B cell (primary cell): ENCODE results near the gene GSTM5.

Experiments used
- CTCF ChIP-seq: fragments of 200-600 bp; IDR thresholded peaks from one replicate; pipeline ENCODE4 v1.8.0; 2022; ENCODE audit warnings: antibody characterized with exemption, mild to moderate bottlenecking
- EZH2 ChIP-seq: IDR thresholded peaks from 2 replicates; pipeline ENCODE4 v1.6.1; 2012; ENCODE audit warnings: borderline replicate concordance, low read depth, mild to moderate bottlenecking, moderate library complexity, low read length; ENCODE audit not compliant: insufficient read depth, poor library complexity, severe bottlenecking

DNA sequence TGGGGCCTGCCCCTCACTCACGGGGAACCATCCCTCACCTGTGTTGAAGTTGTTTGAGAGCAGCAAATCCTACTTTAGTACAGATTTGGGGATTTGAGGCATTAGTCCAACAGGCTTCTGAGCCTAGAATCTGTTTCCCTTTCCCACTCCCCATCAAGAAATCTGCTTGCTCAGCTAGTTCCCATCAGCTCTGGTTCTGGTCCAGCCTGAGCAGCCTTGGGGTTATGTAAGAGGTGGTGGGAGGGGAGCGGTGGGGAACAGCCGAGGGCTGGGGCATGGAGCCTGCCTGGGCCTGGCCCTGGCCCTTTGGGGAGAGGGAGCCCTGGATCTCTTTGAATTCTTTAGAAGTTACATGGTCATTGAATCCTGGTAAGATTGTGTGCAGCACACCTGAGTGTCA is 4.1 kb downstream of the GSTM5 start:
- TF ChIP-seq CTCF, result no peak
- no peak for TF ChIP-seq EZH2
